A673 (cell line): Measurements from ENCODE around the gene WBP2.

Experiments used
- CTCF ChIP-seq: fragments of 300-800, 200-600 bp; sonication (generic); conservative IDR thresholded peaks from 2 replicates; pipeline ENCODE4 v1.5.1; 2017; ENCODE audit warnings: low read depth, mild to moderate bottlenecking, antibody characterized with exemption, low read length, moderate library complexity, mixed read lengths
- EZH2 ChIP-seq: fragments of 200-600 bp; sonication (generic); IDR thresholded peaks from 2 replicates; pipeline ENCODE4 v1.6.1; 2017; ENCODE audit warnings: borderline replicate concordance, low read depth, mild to moderate bottlenecking, mixed read lengths, antibody characterized with exemption, low read length; ENCODE audit not compliant: poor library complexity, severe bottlenecking

GRCh38 chr17:75856062-75856756 lies 1.1 kb upstream of the WBP2 start:
- TF ChIP-seq CTCF: no peak
- TF ChIP-seq EZH2: no peak
